GM20431 (cell line): ENCODE measurements around the gene C1orf115.

Experiments
- in situ Hi-C: fragments of 300-500 bp; cut with MseI, MboI; formaldehyde crosslinking; loops from one replicate; pipeline ENCODE4 v1.15.0; 2020; ENCODE audit warnings: low sequenced_read_pairs; ENCODE audit not compliant: unreplicated experiment

C1orf115 gene

GRCh38 chr1:220690140-220691052 is at the start of gene C1orf115:
C1orf115 (plus strand) TSS chr1:220690363; CDS start chr1:220690403, 40 bp downstream.
- in situ Hi-C loops = loop anchor here (25.0 kb wide), 1 partner anchor 97 kb away; the partner anchor contains the start of gene MTARC1

GRCh38 chr1:220642285-220642684 is 47.9 kb upstream of the C1orf115 start:
- in situ Hi-C loops = no loop called here

- in situ Hi-C loops = no loop called here
These were observed 37.2 kb upstream of the C1orf115 start for GRCh38 chr1:220652995-220653394.

- in situ Hi-C loops = no loop called here
These were observed 34.7 kb upstream of the C1orf115 start for GRCh38 chr1:220655509-220655908.

GRCh38 chr1:220655961-220656740 is 34.0 kb upstream of the C1orf115 start:
- in situ Hi-C loops = no loop called here

- in situ Hi-C loops = no loop called here
These were observed 23.8 kb upstream of the C1orf115 start for GRCh38 chr1:220666349-220666748.

- in situ Hi-C loops = no loop called here
These were observed 21.2 kb upstream of the C1orf115 start for GRCh38 chr1:220669005-220669404.

GRCh38 chr1:220670365-220670764 is 19.8 kb upstream of the C1orf115 start:
- in situ Hi-C loops = no loop called here

GRCh38 chr1:220673921-220674320 is 16.2 kb upstream of the C1orf115 start:
- in situ Hi-C loops = no loop called here

GRCh38 chr1:220677251-220677650 is 12.9 kb upstream of the C1orf115 start:
- in situ Hi-C loops = loop anchor here (25.0 kb wide), 1 partner anchor 110 kb away; the partner anchor contains the start of gene MTARC1

- in situ Hi-C loops = loop anchor here (25.0 kb wide), 1 partner anchor 107 kb away; the partner anchor contains the start of gene MTARC1
These were observed 10.0 kb upstream of the C1orf115 start for GRCh38 chr1:220680085-220680687.

- in situ Hi-C loops = loop anchor here (25.0 kb wide), 1 partner anchor 106 kb away; the partner anchor contains the start of gene MTARC1
These were observed 8.8 kb upstream of the C1orf115 start for GRCh38 chr1:220681220-220681880.

- in situ Hi-C loops = loop anchor here (25.0 kb wide), 1 partner anchor 104 kb away; the partner anchor contains the start of gene MTARC1
These were observed 7.1 kb upstream of the C1orf115 start for GRCh38 chr1:220682901-220683576.

GRCh38 chr1:220683716-220684115 is 6.4 kb upstream of the C1orf115 start:
- in situ Hi-C loops = loop anchor here (25.0 kb wide), 1 partner anchor 104 kb away; the partner anchor contains the start of gene MTARC1

- in situ Hi-C loops = loop anchor here (25.0 kb wide), 1 partner anchor 102 kb away; the partner anchor contains the start of gene MTARC1
These were observed 5.3 kb upstream of the C1orf115 start for GRCh38 chr1:220684890-220685289.

GRCh38 chr1:220685879-220686278 is 4.3 kb upstream of the C1orf115 start:
- in situ Hi-C loops = loop anchor here (25.0 kb wide), 1 partner anchor 101 kb away; the partner anchor contains the start of gene MTARC1

GRCh38 chr1:220687809-220688208 is 2.4 kb upstream of the C1orf115 start:
- in situ Hi-C loops = loop anchor here (25.0 kb wide), 1 partner anchor 99 kb away; the partner anchor contains the start of gene MTARC1

- in situ Hi-C loops = loop anchor here (25.0 kb wide), 1 partner anchor 98 kb away; the partner anchor contains the start of gene MTARC1
These were observed 497 bp upstream of the C1orf115 start for GRCh38 chr1:220689666-220690065.
